HG02943 (cell line): Measurements from ENCODE around the gene FLVCR1.
"Not testable (repeated sequence)": the region's sequence is repeated elsewhere in the genome, so short reads cannot be mapped to it uniquely, and the experiment has no call there.

Source experiments
- ATAC-seq: cut with Tn5 transposase; IDR thresholded peaks from one replicate; pipeline ENCODE4 v1.9.1; 2021; ENCODE audit warnings: mild to moderate bottlenecking, low read depth, moderate library complexity; ENCODE audit not compliant: unreplicated experiment

Gene FLVCR1

DNA sequence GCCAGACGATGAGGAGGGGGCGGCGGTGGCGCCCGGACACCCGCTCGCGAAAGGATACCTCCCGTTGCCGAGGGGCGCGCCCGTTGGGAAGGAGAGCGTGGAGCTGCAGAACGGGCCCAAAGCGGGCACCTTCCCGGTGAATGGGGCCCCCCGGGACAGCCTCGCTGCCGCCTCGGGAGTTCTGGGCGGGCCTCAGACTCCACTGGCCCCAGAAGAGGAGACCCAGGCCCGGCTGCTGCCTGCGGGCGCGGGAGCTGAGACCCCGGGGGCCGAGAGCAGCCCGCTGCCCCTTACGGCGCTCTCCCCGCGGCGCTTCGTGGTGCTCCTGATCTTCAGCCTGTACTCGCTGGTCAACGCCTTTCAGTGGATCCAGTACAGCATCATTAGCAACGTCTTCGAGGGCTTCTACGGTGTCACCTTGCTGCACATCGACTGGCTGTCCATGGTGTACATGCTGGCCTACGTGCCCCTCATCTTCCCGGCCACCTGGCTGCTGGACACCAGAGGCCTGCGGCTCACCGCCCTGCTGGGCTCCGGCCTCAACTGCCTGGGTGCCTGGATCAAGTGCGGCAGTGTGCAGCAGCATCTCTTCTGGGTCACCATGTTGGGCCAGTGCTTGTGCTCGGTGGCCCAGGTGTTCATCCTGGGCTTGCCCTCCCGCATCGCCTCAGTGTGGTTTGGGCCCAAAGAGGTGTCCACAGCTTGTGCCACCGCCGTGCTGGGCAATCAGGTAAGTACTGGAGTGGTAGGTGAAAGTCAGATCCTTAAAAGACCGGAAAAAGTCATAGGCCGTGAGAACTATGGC lies 588 bp downstream of the FLVCR1 start:
- peak; percentile 7 for ATAC-seq

- ATAC-seq, result no peak
These were observed 2.9 kb downstream of the FLVCR1 start for GRCh38 chr1:212860713-212861581.

DNA sequence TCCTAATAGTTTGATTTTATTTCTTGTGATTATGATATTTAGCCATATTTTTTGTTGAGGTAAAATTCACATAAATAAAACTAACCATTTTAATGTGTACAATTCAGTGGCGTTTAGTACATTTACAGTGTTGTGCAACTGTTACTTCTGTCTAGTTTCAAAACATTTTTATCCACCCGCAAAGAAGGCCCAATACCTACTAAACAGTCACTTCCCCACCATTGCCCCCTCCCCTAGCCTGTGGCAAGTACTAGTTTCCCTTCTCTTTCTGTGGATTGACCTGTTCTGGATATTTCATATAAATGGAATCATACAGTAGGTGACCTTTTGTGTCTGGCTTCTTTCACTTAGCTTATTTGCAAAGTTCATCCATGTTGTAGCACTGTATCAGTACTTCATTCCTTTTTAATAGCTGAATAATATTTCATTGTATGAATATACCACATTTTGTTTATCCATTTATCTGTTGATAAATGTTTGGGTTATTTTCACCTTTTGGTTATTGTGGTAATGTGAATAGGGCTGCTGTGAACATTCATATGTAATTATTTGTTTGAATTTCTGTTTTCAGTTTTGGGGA lies 4.1 kb downstream of the FLVCR1 start:
- ATAC-seq, result no peak

DNA sequence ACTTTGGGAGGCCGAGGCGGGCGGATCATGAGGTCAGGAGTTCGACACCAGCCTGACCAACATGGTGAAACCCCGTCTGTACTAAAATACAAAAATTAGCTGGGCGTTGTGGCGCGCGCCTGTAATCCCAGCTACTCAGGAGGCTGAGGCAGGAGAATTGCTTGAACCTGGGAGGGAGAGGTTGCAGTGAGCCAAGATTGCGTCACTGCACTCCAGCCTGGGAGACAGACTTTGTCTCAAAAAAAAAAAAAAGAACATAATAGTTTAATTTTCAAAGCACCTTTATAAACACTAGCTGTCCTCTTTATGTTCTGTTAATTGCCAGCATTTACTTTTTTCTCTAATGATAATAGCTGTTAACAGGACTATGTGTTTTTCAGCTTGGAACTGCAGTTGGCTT lies 5.3 kb downstream of the FLVCR1 start:
- not testable (repeated sequence) for ATAC-seq

GRCh38 chr1:212864201-212864600 lies 6.1 kb downstream of the FLVCR1 start:
- ATAC-seq, result no peak

- ATAC-seq, result no peak
These were observed 9.1 kb downstream of the FLVCR1 start for GRCh38 chr1:212867192-212867591.

GRCh38 chr1:212871976-212872375 lies 13.9 kb downstream of the FLVCR1 start:
- ATAC-seq, result no peak

- no peak for ATAC-seq
These were observed 15.4 kb downstream of the FLVCR1 start for GRCh38 chr1:212873518-212873917.

DNA sequence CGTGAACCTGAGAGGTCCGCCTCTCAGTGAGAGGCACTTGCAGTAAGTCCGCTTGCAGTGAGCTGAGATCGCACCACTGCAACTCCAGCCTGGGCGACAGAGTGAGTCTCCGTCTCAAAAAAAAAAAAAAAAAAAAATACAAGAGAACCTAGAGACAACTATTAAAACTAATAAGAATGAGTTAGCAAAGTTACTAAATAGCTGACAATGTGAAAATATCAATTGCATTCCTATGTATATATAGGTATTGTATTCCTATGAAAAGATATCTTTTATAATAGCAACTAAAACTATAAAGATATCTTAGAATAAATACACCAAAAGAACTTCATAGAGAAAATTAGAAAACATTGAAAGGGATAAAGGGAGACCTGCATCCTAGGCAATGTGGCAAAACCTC lies 20.3 kb downstream of the FLVCR1 start:
- ATAC-seq, result no peak

- no peak for ATAC-seq
These were observed 22.0 kb downstream of the FLVCR1 start for GRCh38 chr1:212879947-212880690.

DNA sequence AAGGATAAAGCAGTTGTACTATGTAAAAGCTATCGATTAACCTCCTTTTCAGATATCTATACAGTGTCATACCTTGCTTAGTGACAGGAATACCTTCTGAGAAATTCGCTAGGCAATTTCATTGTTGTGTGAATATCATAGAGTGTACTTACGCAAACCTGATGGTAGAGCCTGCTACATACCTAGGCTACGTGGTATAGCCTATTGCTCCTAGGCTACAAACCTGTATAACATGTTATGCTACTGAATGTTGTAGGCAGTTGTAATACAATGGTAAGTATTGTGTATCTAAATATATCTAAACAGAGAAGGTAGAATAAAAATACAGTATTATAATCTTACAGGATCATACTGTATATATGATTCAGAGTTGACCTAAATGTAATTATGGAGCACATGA lies 26.5 kb downstream of the FLVCR1 start:
- ATAC-seq, result no peak

- ATAC-seq, result no peak
These were observed 34.0 kb downstream of the FLVCR1 start for GRCh38 chr1:212892108-212892507.

DNA sequence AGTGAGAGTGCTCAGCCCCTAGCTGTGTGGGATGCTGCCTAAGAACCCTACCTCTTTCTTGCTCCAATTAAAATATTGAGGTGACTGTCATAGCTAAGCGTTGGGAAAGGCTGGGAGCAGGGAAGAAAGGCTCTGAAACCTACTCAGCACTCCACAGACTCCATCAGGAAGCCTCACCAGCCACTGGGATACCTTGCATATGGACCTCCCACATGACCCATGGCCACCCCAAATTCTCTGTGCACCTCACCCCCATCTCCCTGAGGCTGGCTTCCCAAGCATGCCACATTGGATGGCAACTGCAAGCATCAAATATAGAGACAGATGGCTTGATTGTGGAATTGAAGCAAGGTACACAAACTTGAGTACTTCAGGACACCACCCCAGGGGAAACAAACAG lies 41.8 kb downstream of the FLVCR1 start:
- ATAC-seq, result no peak

DNA sequence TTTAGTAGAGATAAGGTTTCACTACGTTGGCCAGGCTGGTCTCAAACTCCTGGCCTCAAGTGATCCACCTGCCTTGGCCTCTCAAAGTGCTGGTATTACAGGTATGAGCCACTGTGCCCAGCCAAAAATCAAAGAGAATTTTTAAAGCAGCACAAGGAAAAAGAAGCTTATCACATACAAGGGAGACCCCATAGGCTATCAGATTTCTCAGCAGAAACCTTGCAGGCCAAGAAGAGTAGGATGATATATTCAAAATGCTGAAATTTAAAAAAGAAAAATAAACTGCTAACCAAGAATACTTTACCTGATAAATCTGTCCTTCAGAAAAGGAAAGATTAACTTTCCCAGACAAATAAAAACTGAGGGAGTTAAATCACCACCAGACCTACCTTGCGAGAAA lies 43.2 kb downstream of the FLVCR1 start:
- ATAC-seq, result no peak

DNA sequence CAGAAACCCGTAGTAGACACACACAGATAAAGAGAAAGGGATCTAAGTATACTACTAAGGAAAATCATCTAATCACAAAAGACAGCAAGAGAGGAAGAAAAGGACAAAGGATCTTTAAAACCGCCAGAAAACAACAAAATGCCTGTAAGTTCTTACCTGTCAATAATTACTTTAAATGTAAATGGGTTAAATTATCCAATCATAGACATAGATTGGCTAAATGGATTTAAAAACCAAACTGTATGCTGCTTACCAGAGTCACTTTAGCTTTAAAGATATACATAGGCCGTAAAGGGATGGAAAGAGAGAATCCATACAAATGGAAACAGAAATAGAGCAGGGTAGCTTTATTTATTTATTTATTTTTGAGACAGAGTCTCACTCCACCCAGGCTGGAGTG lies 44.0 kb downstream of the FLVCR1 start:
- ATAC-seq, result no peak

DNA sequence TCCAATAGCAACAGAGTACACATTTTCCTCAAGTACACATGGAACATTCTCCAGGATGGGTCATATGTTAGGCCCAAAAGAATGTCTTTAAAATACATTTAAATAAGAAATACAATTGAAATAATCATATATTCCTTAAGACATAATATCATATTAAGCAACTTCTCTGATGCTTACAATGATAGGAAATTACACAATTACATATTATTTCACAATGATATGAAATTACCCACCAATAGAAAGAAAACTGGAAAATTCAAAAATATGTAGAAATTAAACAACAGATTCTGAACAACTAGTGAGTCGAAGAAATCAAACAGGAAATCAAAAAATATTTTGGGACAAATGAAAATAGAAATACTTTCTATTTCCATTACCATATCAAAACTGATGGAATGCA lies 45.6 kb downstream of the FLVCR1 start:
- ATAC-seq, result no peak

DNA sequence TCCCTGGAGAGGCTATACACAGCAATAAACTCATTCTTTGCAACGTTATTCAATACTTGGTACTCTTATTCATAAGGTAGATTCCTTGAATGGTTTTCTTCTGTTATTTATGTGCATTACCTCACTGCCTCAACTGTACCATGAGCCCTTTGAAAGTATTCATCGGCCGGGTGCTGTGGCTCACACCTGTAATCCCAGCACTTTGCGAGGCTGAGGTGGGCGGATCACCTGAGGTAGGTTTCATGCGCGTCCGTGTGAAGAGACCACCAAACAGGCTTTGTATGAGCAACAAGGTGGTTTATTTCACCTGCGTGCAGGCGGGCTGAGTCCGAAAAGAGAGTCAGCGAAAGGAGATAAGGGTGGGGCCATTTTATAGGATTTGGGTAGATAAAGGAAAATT lies 50.0 kb downstream of the FLVCR1 start:
- ATAC-seq, result not testable (repeated sequence)

- no peak for ATAC-seq
These were observed 50.9 kb downstream of the FLVCR1 start for GRCh38 chr1:212908971-212909370.

GRCh38 chr1:212909652-212910063 lies 51.6 kb downstream of the FLVCR1 start:
- no peak for ATAC-seq

- not testable (repeated sequence) for ATAC-seq
These were observed 52.1 kb downstream of the FLVCR1 start for GRCh38 chr1:212910213-212910612.

DNA sequence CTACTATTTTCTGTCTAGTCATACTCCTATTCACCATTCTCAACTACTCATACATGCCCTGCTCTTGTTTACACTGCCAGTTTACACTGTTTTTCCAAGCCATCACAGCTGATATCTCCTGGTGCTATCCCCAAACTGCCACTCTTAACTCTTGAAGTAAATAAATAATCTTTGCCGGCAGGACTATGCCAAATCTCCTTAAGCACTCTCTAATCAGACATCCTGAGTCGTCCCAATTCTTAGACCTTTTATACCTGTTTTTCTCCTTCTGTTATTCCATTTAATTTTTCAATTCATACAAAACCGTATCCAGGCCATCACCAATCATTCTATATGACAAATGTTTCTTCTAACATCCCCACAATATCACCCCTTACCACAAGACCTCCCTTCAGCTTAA lies 55.6 kb downstream of the FLVCR1 start:
- not testable (repeated sequence) for ATAC-seq
